C4-2B (cell line): ENCODE results near the gene UBXN11.
"Not testable (repeated sequence)": the region's sequence is repeated elsewhere in the genome, so short reads cannot be mapped to it uniquely, and the experiment has no call there.

ENCODE experiments used
- ZFX ChIP-seq: fragments of 450-650 bp; IDR thresholded peaks from 2 replicates; pipeline ENCODE4 v1.6.1; 2017
- TF ChIP-seq, protein P1 (sequence below): fragments of 450-650 bp; conservative IDR thresholded peaks from 2 replicates; pipeline ENCODE4 v1.5.1; 2017; ENCODE audit warnings: mild to moderate bottlenecking

DNA sequence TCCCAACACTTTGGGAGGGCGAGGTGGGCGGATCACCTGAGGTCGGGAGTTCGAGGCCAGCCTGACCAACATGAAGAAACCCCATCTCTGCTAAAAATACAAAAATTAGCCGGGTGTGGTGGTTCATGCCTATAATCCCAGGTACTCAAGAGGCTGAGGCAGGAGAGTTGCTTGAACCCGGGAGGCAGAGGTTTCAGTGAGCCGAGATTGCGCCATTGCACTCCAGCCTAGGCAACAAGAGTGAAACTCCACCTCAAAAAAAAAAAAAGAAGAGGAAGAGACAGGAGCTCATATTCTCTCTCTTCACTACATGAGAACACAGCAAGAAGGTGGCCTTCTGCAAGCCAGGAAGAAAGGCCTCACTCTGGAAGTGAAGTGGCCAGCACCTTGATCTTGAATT is 26.9 kb upstream of the UBXN11 start:
- TF ChIP-seq, protein P1, sequence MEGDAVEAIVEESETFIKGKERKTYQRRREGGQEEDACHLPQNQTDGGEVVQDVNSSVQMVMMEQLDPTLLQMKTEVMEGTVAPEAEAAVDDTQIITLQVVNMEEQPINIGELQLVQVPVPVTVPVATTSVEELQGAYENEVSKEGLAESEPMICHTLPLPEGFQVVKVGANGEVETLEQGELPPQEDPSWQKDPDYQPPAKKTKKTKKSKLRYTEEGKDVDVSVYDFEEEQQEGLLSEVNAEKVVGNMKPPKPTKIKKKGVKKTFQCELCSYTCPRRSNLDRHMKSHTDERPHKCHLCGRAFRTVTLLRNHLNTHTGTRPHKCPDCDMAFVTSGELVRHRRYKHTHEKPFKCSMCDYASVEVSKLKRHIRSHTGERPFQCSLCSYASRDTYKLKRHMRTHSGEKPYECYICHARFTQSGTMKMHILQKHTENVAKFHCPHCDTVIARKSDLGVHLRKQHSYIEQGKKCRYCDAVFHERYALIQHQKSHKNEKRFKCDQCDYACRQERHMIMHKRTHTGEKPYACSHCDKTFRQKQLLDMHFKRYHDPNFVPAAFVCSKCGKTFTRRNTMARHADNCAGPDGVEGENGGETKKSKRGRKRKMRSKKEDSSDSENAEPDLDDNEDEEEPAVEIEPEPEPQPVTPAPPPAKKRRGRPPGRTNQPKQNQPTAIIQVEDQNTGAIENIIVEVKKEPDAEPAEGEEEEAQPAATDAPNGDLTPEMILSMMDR: not testable (repeated sequence)
- not testable (repeated sequence) for TF ChIP-seq ZFX
